GM12873 (cell line): ENCODE results near the gene TPRX1.

ENCODE experiments used
- CTCF ChIP-seq: IDR thresholded peaks from 2 replicates; pipeline ENCODE4 v1.5.1; 2012; ENCODE audit warnings: low read depth, mild to moderate bottlenecking, moderate library complexity, low read length, control low read depth; ENCODE audit not compliant: insufficient read depth; ENCODE audit errors: missing control alignments

TPRX1 gene

DNA sequence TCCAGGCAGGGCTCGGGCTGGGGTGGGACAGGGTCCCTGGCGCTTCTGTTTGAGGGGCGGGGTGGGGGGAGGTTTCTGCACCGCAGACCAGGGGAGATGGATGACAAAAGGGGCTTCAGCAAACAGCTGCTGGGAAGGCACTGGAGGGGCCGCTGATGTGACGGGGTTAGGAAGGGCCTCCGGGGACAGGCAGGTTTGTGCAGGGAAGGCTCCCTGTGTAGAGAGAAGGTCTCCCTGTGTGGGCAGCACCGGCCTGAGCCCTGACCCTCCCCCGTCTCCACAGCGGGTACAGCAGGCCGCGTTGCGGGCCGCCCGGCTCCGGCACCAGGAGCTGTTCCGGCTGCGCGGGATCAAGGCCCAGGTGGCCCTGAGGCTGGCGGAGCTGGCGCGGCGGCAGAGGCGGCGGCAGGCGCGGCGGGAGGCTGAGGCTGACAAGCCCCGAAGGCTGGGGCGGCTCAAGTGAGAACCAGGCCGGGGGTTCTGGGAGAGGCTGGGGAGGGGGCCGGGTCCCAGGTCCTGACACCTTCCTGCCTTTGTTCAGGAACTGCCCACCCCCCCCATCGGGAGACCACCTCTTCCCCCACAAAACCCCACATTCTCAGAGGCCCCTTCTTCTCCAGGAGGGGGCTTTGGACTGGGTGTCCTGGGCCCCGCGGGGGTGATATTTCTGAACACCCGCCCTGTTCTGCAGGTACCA lies 49.1 kb downstream of the TPRX1 start:
- no peak for TF ChIP-seq CTCF

DNA sequence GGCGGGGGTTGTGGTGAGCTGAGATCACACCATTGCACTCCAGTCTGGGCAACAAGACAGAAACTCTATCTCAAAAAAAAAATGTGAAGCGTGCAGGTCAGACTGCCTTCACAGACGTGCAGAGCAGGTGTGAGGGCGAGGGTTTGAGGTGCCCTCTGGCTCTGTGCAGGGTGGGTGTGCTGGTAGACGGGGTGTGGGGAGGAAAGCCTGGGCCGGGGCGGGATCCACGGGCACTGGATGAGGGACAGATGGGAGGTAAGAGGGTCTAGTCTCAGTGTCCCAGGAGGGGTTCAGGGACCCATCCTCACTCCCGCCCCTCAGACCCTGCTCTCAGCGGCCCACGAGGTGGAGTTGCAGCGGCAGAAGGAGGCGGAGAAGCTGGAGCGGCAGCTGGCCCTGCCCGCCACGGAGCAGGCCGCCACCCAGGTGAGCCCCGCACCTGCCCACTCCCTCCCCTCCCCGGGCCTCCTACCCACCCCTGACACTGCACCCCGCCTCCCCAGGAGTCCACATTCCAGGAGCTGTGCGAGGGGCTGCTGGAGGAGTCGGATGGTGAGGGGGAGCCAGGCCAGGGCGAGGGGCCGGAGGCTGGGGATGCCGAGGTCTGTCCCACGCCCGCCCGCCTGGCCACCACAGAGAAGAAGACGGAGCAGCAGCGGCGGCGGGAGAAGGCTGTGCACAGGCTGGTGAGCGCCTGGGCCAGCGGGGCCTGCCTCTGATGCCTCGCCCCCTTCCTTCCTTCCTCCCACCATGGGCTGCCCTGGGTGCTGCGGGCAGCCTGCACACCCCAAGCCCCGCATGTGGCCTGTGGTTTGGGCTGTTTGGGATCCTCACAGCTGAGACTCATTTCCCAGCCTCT lies 49.9 kb downstream of the TPRX1 start:
- no peak for TF ChIP-seq CTCF

- TF ChIP-seq CTCF, result no peak
These were observed 51.7 kb downstream of the TPRX1 start for GRCh38 chr19:47752440-47753211.
